ENCODE data around the gene PAFAH2. TPM values are rescaled to one million over a fixed set of nuclear protein-coding genes. Genes with fewer than 3 reads are reported as not detected.

The PAFAH2 gene
- total and polyA plus RNA-seq, 12 donors = 6.6 to 32.8 (median 13.6) TPM

GRCh38 chr1:26037904-26038303 lies 40.0 kb upstream of the PAFAH2 start:
- Histone ChIP-seq H3K27me3 (no peaks in the 10 kb centered on the region), H3K9me3 (replicated peaks in 1 of 3) (no peaks in the 10 kb centered on the region), H3K4me3 (no peak overlapping the region), H3K36me3 (replicated peaks in 1 of 2) (no peaks in the 10 kb centered on the region), H3K27ac (no peak overlapping the region), H3K4me1 (replicated peaks in 1 of 2) (peaks cover 14 to 17% of the 10 kb centered on the region in 2 donors)
- no peak for TF ChIP-seq CTCF (IDR thresholded peaks at IDR 0.05)
- no peak for TF ChIP-seq POLR2A (IDR thresholded peaks at IDR 0.05)
- intact Hi-C loops (cut with DNase I) = loop anchor here in 1 of 2 donors (10.0 kb wide), 1 partner anchor 127 kb away; the partner anchor contains the start of genes C1orf232 and ZNF593
- WGBS, 4 donors = 63 to 78% (median 68%) methylated on average over 6 of the region's 6 CpGs
- no peak for DNase-seq

- no peaks in the 10 kb centered on the region for H3K36me3 ChIP-seq (replicated peaks in 1 of 2)
- TF ChIP-seq POLR2A (IDR thresholded peaks at IDR 0.05) (no peak), CTCF (IDR thresholded peaks at IDR 0.05) (no peak)
- peaks cover 14 to 17% of the 10 kb centered on the region in 2 donors for H3K4me1 ChIP-seq (replicated peaks in 1 of 2)
- peak overlapping the region in 3 of 5 donors; percentile 78 to 96 (median 93) for H3K27ac ChIP-seq
- 38 to 54% (median 48%) methylated on average over 10 to 11 of the region's 11 CpGs for WGBS, 4 donors
- DNase-seq = peak in 1 of 7 donors; percentile 49
- H3K9me3 ChIP-seq (replicated peaks in 1 of 3) = no peaks in the 10 kb centered on the region
- no peaks in the 10 kb centered on the region for H3K27me3 ChIP-seq
- intact Hi-C loops (cut with DNase I) = loop anchor here in 1 of 2 donors (10.0 kb wide), 1 partner anchor 128 kb away; the partner anchor contains the start of genes C1orf232 and ZNF593
- no peak overlapping the region for H3K4me3 ChIP-seq
Measured at GRCh38 chr1:26036756-26037281, 39.0 kb upstream of the PAFAH2 start.

- peaks cover 14 to 17% of the 10 kb centered on the region in 2 donors for H3K4me1 ChIP-seq (replicated peaks in 1 of 2)
- peak overlapping the region; percentile 43 to 91 (median 57) for H3K4me3 ChIP-seq
- peak overlapping the region in 4 of 5 donors; percentile 78 to 96 (median 90) for H3K27ac ChIP-seq
- no peak for TF ChIP-seq POLR2A (IDR thresholded peaks at IDR 0.05)
- peak; percentile 95 to 100 (median 100) for TF ChIP-seq CTCF (IDR thresholded peaks at IDR 0.05)
- no peaks in the 10 kb centered on the region for H3K27me3 ChIP-seq
- intact Hi-C loops (cut with DNase I) = loop anchor here in 1 of 2 donors (10.0 kb wide), 1 partner anchor 129 kb away; the partner anchor contains the start of genes C1orf232 and ZNF593
- peak; percentile 88 to 96 (median 93) for DNase-seq
- H3K9me3 ChIP-seq (replicated peaks in 1 of 3) = no peaks in the 10 kb centered on the region
- H3K36me3 ChIP-seq (replicated peaks in 1 of 2) = no peaks in the 10 kb centered on the region
- 1 to 7% (median 5%) methylated on average over 10 to 39 of the region's 39 CpGs for WGBS, 4 donors
Measured at GRCh38 chr1:26035959-26036755, 38.3 kb upstream of the PAFAH2 start.

Measured in adrenal gland (tissue), 12 donors.